HG03196 (cell line): ENCODE measurements around the gene TUFM.
"Not testable (repeated sequence)": the region's sequence is repeated elsewhere in the genome, so short reads cannot be mapped to it uniquely, and the experiment has no call there.

ENCODE experiments used
- ATAC-seq: cut with Tn5 transposase; IDR thresholded peaks from one replicate; pipeline ENCODE4 v1.9.1; 2021; ENCODE audit not compliant: unreplicated experiment

Gene TUFM

GRCh38 chr16:28875134-28876018 lies 29.2 kb upstream of the TUFM start:
- no peak for ATAC-seq

GRCh38 chr16:28874406-28874805 lies 28.3 kb upstream of the TUFM start:
- ATAC-seq: no peak

GRCh38 chr16:28873543-28874201 lies 27.5 kb upstream of the TUFM start:
- ATAC-seq: no peak

GRCh38 chr16:28872952-28873351 lies 26.8 kb upstream of the TUFM start:
- no peak for ATAC-seq

GRCh38 chr16:28869201-28869600 lies 23.1 kb upstream of the TUFM start:
- no peak for ATAC-seq

GRCh38 chr16:28867646-28868045 lies 21.5 kb upstream of the TUFM start:
- not testable (repeated sequence) for ATAC-seq

- ATAC-seq: no peak
Observed at GRCh38 chr16:28867241-28867640, 21.1 kb upstream of the TUFM start.

GRCh38 chr16:28866454-28866804 lies 20.3 kb upstream of the TUFM start:
- ATAC-seq: no peak

GRCh38 chr16:28865722-28866453 lies 19.7 kb upstream of the TUFM start:
- no peak for ATAC-seq

- no peak for ATAC-seq
Observed at GRCh38 chr16:28865001-28865688, 19.0 kb upstream of the TUFM start.

GRCh38 chr16:28863929-28864793 lies 18.0 kb upstream of the TUFM start:
- no peak for ATAC-seq

- ATAC-seq: no peak
Observed at GRCh38 chr16:28859326-28859725, 13.2 kb upstream of the TUFM start.

- no peak for ATAC-seq
Observed at GRCh38 chr16:28858421-28858820, 12.3 kb upstream of the TUFM start.

- no peak for ATAC-seq
Observed at GRCh38 chr16:28846933-28847273, 755 bp upstream of the TUFM start.

GRCh38 chr16:28845761-28846079 lies 428 bp downstream of the TUFM start:
- no peak for ATAC-seq

- no peak for ATAC-seq
Observed at GRCh38 chr16:28845293-28845692, 855 bp downstream of the TUFM start.

GRCh38 chr16:28844226-28844885 lies 1.8 kb downstream of the TUFM start:
- no peak for ATAC-seq

GRCh38 chr16:28843766-28844165 lies 2.4 kb downstream of the TUFM start:
- no peak for ATAC-seq

GRCh38 chr16:28842696-28843095 lies 3.5 kb downstream of the TUFM start:
- no peak for ATAC-seq

GRCh38 chr16:28839899-28840298 lies 6.2 kb downstream of the TUFM start:
- no peak for ATAC-seq
